Calu3 (cell line): Measurements from ENCODE around the gene PNPLA1. TPM values are rescaled to one million over a fixed set of nuclear protein-coding genes. Genes with fewer than 3 reads are reported as not detected.

Source experiments
- BruUV-seq: library from RNA; stranded (reverse); fragments of 400-500 nt; replicated peaks from 2 replicates; lab custom pipeline; 2021; lab: Mats Ljungman, UMichigan
- CTCF ChIA-PET: fragments of 300-600 bp; sonication (Branson Sonifier 250); formaldehyde crosslinking; loops from one replicate; lab custom pipeline; 2022; ENCODE audit warnings: antibody characterized with exemption; lab: Charles Lee
- DNase-seq: peaks from one replicate; pipeline ENCODE4 v3.0.0; 2022
- H3K27ac Mint-ChIP-seq: one replicate; pipeline ENCODE4 v1.8.0; 2022; ENCODE audit warnings: mixed read lengths; ENCODE audit not compliant: unreplicated experiment
- H3K27me3 Mint-ChIP-seq: one replicate; pipeline ENCODE4 v1.8.0; 2022; ENCODE audit warnings: mixed read lengths; ENCODE audit not compliant: unreplicated experiment
- H3K36me3 Mint-ChIP-seq: one replicate; pipeline ENCODE4 v1.8.0; 2022; ENCODE audit warnings: mild to moderate bottlenecking, moderate library complexity, mixed read lengths; ENCODE audit not compliant: insufficient read depth, unreplicated experiment
- H3K4me1 Mint-ChIP-seq: one replicate; pipeline ENCODE4 v1.8.0; 2022; ENCODE audit warnings: mild to moderate bottlenecking, low read depth, mixed read lengths; ENCODE audit not compliant: unreplicated experiment
- H3K4me3 Mint-ChIP-seq: one replicate; pipeline ENCODE4 v1.8.0; 2022; ENCODE audit warnings: mild to moderate bottlenecking, low read depth, moderate library complexity, mixed read lengths; ENCODE audit not compliant: unreplicated experiment
- H3K9me3 Mint-ChIP-seq: one replicate; pipeline ENCODE4 v1.8.0; 2022; ENCODE audit warnings: low read depth, mixed read lengths; ENCODE audit not compliant: unreplicated experiment
- intact Hi-C: fragments of 100-400 bp; cut with micrococcal nuclease; formaldehyde crosslinking; loops from one replicate; pipeline ENCODE4 v1.10.0; 2022; ENCODE audit not compliant: unreplicated experiment
- total RNA-seq: library from RNA; stranded (reverse); gene quantifications from 2 replicates; pipeline ENCODE4 v1.2.3, GENCODE V29; 2022
- TF ChIP-seq, protein P1 (sequence below): fragments of 200-600 bp; IDR thresholded peaks from one replicate; pipeline ENCODE4 v1.8.0; 2022; ENCODE audit warnings: antibody characterized with exemption; ENCODE audit not compliant: unreplicated experiment

PNPLA1 gene
- total RNA-seq, 1 experiment from 2014 or later = 0.19 TPM

DNA sequence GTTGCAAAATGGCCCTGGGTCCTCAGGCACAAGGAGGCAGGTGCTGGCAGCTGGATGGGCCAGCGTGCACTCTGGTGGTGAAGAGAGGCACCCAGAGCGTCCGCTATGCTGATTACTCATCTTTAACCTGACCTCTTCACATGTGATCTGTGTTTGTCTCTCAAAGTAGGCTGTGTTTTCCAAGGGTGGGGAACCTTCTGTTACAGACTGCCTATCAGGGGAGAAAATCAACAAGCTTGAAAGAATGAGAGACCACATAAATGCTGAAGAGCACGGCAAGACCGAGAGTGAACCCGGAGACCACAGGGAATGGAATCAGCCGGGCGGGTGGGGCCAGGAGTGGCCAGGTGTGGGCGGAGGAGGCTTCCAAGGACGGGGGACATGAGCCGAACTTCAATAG is 50.6 kb downstream of the PNPLA1 start:
- no TSS peak for BruUV-seq
- Mint-ChIP-seq H3K9me3 (no peaks in the 10 kb centered on the region), H3K27me3 (peaks cover 6% of the 10 kb centered on the region), H3K4me3 (no peak overlapping the region), H3K27ac (no peak overlapping the region), H3K36me3 (no peaks in the 10 kb centered on the region), H3K4me1 (peaks cover 16% of the 10 kb centered on the region)
- CTCF ChIA-PET = interaction anchor here (0.6 to 2.3 kb wide), 3 partner anchors 18 to 363 kb away, joined by 4 to 9 read pairs (median 8); no protein-coding TSS in a partner anchor
- intact Hi-C loops = no loop called here
- no peak for DNase-seq
- TF ChIP-seq, protein P1, sequence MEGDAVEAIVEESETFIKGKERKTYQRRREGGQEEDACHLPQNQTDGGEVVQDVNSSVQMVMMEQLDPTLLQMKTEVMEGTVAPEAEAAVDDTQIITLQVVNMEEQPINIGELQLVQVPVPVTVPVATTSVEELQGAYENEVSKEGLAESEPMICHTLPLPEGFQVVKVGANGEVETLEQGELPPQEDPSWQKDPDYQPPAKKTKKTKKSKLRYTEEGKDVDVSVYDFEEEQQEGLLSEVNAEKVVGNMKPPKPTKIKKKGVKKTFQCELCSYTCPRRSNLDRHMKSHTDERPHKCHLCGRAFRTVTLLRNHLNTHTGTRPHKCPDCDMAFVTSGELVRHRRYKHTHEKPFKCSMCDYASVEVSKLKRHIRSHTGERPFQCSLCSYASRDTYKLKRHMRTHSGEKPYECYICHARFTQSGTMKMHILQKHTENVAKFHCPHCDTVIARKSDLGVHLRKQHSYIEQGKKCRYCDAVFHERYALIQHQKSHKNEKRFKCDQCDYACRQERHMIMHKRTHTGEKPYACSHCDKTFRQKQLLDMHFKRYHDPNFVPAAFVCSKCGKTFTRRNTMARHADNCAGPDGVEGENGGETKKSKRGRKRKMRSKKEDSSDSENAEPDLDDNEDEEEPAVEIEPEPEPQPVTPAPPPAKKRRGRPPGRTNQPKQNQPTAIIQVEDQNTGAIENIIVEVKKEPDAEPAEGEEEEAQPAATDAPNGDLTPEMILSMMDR = no peak

DNA sequence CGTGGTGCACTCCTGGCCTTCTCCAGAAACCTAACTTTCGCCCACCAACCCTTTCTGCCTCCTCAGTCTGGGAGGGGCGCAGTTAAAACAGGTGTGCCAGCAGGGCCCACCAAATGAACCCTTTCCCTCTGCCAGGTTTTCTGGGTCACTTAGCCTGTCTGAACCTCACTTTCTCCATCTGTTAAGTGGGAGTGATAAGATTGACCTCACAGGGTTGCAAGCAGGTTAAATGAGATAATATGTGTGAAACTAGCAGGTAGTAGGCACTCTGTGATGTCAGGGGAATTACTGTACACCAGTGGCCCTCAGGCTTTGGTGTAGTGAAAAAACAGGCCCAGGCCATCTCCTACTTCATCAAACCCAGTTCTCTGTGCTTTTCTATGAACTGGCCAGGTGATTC is 52.7 kb downstream of the PNPLA1 start:
- BruUV-seq = no TSS peak

DNA sequence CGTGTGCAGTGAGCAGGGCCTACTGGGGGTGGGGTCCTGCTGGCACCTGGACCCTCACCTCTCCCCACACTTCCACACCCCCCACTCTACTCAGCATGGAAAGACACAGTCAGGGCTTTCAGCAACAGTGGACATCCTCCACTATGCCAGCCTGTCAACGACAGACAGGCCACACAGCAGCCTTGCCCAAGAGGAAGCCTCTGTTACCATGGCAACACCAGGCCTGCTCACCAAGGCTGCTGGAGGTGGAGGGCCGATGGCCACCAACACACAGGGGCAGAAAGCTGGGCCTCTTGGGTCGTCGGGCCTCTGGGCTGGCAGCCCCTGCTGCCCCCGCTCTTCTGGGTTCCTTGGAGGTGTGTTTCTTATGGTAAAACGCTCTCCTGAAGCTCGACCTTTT is 53.2 kb downstream of the PNPLA1 start:
- CTCF ChIA-PET = no interaction called here
- Mint-ChIP-seq H3K4me3 (no peak overlapping the region), H3K27me3 (peaks cover 32% of the 10 kb centered on the region), H3K4me1 (peaks cover 16% of the 10 kb centered on the region), H3K36me3 (no peaks in the 10 kb centered on the region), H3K27ac (no peak overlapping the region), H3K9me3 (no peaks in the 10 kb centered on the region)
- BruUV-seq = no TSS peak
- no peak for DNase-seq
- intact Hi-C loops = no loop called here
- TF ChIP-seq, protein P1 = no peak

More for the DNA sequence above, 52.7 kb downstream of the PNPLA1 start:
- intact Hi-C loops = no loop called here
- peaks cover 16% of the 10 kb centered on the region for H3K4me1 Mint-ChIP-seq
- DNase-seq = no peak
- CTCF ChIA-PET = no interaction called here
- H3K9me3 Mint-ChIP-seq = no peaks in the 10 kb centered on the region
- no peak overlapping the region for H3K4me3 Mint-ChIP-seq
- H3K27ac Mint-ChIP-seq = no peak overlapping the region
- no peaks in the 10 kb centered on the region for H3K36me3 Mint-ChIP-seq
- peaks cover 27% of the 10 kb centered on the region for H3K27me3 Mint-ChIP-seq
- TF ChIP-seq, protein P1 = no peak

DNA sequence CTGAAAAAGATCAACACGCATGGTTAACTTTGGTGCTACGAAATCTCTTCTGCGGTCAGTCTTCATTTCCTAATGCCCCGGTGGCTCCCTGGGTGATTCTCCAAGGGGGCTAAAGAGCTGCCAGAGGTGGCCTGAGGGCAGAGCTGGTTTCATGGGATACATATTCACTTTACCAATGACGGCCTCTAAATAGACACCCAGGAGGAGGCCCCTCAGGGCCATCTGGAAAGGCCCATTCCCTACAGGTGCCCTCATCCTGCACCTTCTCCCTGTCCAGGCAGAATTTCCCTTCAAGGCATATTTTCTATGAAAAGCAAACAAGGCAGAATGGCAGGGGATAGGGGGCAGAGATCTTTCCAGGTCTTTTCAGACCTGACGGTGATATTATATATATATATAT is 54.3 kb downstream of the PNPLA1 start:
- TF ChIP-seq, protein P1 = no peak
- CTCF ChIA-PET = interaction anchor here (0.5 kb wide), 1 partner anchor 823 kb away, joined by 5 read pairs; no protein-coding TSS in a partner anchor
- no peak overlapping the region for H3K27ac Mint-ChIP-seq
- no TSS peak for BruUV-seq
- H3K9me3 Mint-ChIP-seq = no peaks in the 10 kb centered on the region
- no peak overlapping the region for H3K4me3 Mint-ChIP-seq
- peaks cover 9% of the 10 kb centered on the region for H3K4me1 Mint-ChIP-seq
- DNase-seq = no peak
- intact Hi-C loops = no loop called here
- no peaks in the 10 kb centered on the region for H3K36me3 Mint-ChIP-seq
- peaks cover 43% of the 10 kb centered on the region for H3K27me3 Mint-ChIP-seq
